Rectal smooth muscle tissue (tissue), 1 donor: Measurements from ENCODE around the gene KLHL14.

Source experiments
- H3K27ac ChIP-seq: one replicate; pipeline ENCODE4 v1.7.0; 2013; ENCODE audit warnings: low read depth, low read length, inconsistent platforms
- H3K27me3 ChIP-seq: one replicate; pipeline ENCODE4 v1.7.0; 2013; ENCODE audit warnings: low read length; ENCODE audit not compliant: control insufficient read depth, insufficient read depth
- H3K36me3 ChIP-seq: one replicate; pipeline ENCODE4 v1.7.0; 2013; ENCODE audit warnings: low read length; ENCODE audit not compliant: control insufficient read depth, insufficient read depth
- H3K4me1 ChIP-seq: one replicate; pipeline ENCODE4 v1.7.0; 2013; ENCODE audit warnings: low read length; ENCODE audit not compliant: control insufficient read depth, insufficient read depth
- H3K4me3 ChIP-seq: one replicate; pipeline ENCODE4 v1.7.0; 2013; ENCODE audit warnings: low read length
- H3K9ac ChIP-seq: one replicate; pipeline ENCODE4 v1.7.0; 2013; ENCODE audit warnings: low read length

Gene KLHL14, protein sequence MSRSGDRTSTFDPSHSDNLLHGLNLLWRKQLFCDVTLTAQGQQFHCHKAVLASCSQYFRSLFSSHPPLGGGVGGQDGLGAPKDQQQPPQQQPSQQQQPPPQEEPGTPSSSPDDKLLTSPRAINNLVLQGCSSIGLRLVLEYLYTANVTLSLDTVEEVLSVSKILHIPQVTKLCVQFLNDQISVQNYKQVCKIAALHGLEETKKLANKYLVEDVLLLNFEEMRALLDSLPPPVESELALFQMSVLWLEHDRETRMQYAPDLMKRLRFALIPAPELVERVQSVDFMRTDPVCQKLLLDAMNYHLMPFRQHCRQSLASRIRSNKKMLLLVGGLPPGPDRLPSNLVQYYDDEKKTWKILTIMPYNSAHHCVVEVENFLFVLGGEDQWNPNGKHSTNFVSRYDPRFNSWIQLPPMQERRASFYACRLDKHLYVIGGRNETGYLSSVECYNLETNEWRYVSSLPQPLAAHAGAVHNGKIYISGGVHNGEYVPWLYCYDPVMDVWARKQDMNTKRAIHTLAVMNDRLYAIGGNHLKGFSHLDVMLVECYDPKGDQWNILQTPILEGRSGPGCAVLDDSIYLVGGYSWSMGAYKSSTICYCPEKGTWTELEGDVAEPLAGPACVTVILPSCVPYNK

DNA sequence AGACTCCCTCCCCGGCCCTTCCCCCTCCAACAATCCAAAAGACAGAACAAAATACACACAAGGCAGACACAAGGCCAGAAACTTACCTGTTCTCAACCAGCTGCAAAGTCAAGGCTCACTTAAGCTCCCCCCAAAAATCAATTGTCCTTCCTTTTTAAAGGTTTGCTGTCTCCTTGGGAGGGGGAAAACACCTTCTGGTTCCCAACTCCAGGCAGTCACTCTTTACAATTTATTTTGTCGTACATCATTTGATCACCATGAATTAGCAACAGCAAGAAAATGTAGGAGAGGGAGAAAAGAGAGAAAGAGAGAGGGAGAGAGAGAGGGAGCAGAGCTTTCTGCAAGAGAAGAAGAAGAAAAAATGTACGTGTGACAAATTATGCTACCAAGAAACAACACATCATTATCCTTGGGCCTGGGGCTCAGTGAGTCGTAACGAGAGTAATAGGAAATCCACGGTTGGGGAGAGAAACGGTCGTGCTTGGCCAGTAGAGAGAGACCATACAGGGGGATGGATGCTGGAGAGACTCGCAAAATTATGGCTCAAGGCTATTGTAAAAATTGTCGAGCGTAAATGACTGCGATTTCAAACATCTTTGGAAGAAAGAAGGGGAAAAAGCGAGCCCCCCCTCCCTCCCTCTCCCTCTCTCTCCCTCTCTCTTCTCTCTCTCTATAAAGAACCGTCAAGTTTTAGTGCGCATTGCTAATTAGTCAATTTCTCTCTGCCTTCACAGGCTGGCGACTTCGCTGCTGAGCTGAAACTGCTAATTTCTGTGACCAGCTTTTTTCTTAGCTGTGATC is at the start of gene KLHL14:
Gene KLHL14, minus strand, starts transcription at position 443 of the 801 bp plus-strand sequence. CDS start 2,432 bp downstream, outside the sequence.
- Histone ChIP-seq H3K4me3 (peak within 1 kb of the TSS; percentile 43), H3K9ac (no peak within 1 kb of the TSS), H3K36me3 (no peaks in the 10 kb centered on the region), H3K27me3 (peaks cover 15% of the 10 kb centered on the region), H3K27ac (no peak within 1 kb of the TSS), H3K4me1 (peaks cover 4% of the 10 kb centered on the region)

DNA sequence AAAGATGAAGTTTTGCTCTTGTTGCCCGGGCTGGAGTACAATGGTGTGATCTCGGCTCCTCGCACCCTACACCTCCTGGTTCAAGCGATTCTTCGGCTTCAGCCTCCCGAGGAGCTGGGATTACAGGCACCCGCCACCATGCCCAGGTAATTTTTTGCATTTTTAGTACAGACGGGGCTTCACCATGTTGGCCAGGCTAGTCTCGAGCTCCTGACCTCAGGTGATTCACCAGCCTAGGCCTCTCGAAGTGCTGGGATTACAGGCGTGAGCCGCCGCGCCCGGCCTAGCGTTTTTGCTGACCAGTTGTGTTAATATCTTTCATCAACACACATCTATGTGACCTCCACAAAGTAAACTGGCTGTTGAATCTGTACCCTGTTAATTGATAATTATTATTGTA is 49.4 kb upstream of the KLHL14 start:
- no peaks in the 10 kb centered on the region for H3K4me1 ChIP-seq

DNA sequence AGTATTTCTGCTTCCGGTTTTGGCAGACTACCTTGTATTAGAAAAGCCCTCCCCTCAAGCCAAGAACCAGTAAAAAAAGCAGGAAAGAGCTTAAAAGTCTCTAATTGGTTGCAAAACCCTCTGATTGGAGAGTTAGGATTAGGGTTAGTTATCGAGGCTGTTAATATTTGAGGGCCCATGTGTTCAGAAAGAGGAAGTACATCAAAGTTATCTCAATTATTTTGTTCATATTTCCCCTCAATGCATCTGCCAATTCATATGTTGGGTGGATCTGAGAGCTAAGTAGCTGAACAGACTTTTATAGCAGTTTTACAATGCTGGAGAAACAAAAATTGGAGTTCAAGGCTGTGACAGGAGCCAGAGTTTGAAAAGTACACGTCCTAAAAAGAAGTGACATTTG is 43.1 kb upstream of the KLHL14 start:
- Histone ChIP-seq H3K4me1 (no peaks in the 10 kb centered on the region), H3K9ac (no peak overlapping the region), H3K27me3 (no peaks in the 10 kb centered on the region), H3K27ac (no peak overlapping the region), H3K4me3 (no peak overlapping the region), H3K36me3 (no peaks in the 10 kb centered on the region)

More for the DNA sequence above, 49.4 kb upstream of the KLHL14 start:
- Histone ChIP-seq H3K27ac (no peak overlapping the region), H3K4me3 (no peak overlapping the region), H3K36me3 (no peaks in the 10 kb centered on the region), H3K9ac (no peak overlapping the region), H3K27me3 (no peaks in the 10 kb centered on the region)

DNA sequence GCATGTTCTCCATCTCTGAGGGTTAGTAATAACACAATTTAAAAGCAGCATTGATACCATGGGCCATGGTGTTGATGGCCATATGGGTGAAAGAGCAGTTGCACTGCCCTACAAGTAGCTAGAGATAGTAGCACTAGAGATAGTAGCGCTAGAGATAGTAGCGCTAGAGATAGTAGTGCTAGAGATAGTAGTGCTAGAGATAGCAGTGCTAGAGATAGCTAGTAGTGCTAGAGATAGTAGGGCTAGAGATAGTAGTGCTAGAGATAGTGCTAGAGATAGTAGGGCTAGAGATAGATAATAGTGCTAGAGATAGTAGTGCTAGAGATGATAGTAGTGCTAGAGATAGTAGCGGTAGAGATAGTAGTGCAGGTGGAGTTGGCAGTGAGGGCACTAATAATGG is 39.5 kb upstream of the KLHL14 start:
- H3K27me3 ChIP-seq: no peaks in the 10 kb centered on the region
- H3K9ac ChIP-seq: no peak overlapping the region
- H3K27ac ChIP-seq: no peak overlapping the region
- no peak overlapping the region for H3K4me3 ChIP-seq
- no peaks in the 10 kb centered on the region for H3K36me3 ChIP-seq
- H3K4me1 ChIP-seq: no peaks in the 10 kb centered on the region

DNA sequence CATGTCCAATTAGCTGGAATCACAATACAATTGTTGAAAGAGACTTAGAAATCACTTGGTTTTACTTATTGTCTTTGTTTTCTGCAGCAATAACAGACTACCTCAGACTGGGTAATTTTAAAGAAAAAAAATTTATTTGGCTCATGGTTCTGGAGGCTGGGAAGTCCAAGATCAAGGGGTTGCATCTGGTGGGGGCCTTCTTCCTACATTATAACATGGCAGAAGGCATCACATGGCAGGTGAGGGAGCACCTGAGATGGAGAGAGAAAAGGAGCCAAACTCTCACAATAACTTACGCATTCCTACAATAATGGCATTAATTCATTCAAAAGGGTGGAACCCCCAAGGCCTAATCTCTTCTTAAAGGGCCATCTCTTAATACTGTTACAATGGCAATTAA is 37.5 kb upstream of the KLHL14 start:
- Histone ChIP-seq H3K27ac (no peak overlapping the region), H3K27me3 (no peaks in the 10 kb centered on the region), H3K9ac (no peak overlapping the region), H3K36me3 (no peaks in the 10 kb centered on the region), H3K4me1 (no peaks in the 10 kb centered on the region), H3K4me3 (no peak overlapping the region)

DNA sequence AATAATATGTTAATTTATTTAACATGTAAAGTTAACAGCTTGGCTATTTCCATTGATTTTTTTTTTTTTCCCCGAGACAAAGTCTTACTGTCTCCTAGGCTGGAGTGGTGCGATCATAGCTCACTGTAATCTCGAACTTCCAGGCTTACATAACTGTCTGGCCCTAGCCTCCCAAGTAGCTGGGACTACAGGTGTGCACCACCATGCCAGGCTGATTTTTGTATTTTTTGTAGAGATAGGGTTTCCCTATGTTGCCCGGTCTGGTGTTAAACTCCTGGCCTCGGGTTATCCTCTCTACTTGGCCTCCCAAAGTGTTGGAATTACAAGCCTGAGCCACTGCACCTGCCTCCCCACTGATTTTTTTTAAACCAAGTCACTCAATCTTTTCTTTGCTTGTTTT is 32.5 kb upstream of the KLHL14 start:
- Histone ChIP-seq H3K27me3 (no peaks in the 10 kb centered on the region), H3K4me1 (no peaks in the 10 kb centered on the region), H3K27ac (no peak overlapping the region), H3K9ac (no peak overlapping the region), H3K36me3 (no peaks in the 10 kb centered on the region), H3K4me3 (no peak overlapping the region)

DNA sequence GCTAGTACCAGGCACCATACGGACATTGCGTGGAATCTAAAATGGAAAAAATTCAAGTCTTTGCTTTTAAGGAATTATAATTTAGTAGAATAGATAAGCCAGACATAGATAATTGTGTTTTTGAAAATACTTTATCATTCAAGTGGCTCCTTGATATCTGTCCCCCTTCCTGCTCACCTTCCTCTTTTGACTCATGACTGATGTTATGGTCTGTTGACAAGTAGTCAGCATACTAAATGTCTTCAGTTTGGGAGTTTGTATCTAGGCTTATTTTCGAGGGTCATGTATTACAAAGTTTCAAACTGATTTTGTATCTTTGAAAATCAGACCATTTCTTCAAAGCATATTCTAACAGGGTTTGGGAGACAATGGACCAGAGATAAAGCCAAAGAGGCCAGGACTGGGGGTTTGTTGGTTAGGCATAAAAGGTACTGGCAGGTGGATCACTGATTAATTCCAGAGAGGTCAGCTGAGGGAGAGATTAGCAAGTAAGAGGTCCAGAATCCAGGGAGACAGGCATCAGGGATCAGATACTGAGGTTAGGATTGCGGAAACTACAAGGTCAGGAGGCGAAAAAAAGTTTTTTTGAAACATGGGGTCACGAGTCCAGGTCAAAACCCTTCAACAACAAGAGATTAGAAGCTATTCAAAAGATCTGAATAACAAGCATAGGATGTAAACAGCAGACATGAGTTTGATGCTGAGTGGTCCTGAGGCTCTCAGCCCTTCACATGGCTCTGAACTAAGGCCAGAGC is 31.5 kb upstream of the KLHL14 start:
- Histone ChIP-seq H3K27me3 (no peaks in the 10 kb centered on the region), H3K36me3 (no peaks in the 10 kb centered on the region), H3K4me1 (no peaks in the 10 kb centered on the region)

DNA sequence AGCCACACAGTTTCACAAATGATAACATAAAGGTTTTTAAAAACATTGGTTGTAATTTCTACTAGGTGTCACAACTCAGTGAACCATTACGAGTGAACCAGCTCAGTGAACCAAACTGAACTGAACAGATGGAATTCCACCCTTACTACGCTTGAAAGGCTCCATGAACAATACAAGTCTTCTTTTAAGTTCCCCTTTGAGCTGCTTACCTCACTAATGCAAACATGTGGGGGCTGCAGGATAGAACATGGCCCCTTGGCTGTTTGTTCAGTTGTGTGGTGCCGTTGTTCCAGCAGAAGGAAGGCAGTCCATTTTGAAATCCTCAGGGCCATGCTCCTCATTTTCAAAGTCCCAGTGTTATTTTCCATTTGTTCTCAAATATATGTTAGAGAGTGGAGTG is 30.7 kb upstream of the KLHL14 start:
- Histone ChIP-seq H3K4me1 (no peaks in the 10 kb centered on the region), H3K4me3 (no peak overlapping the region), H3K9ac (no peak overlapping the region), H3K27me3 (no peaks in the 10 kb centered on the region), H3K27ac (no peak overlapping the region), H3K36me3 (no peaks in the 10 kb centered on the region)

More for the DNA sequence above, 31.5 kb upstream of the KLHL14 start:
- no peak overlapping the region for H3K9ac ChIP-seq
- no peak overlapping the region for H3K27ac ChIP-seq
- H3K4me3 ChIP-seq: no peak overlapping the region

DNA sequence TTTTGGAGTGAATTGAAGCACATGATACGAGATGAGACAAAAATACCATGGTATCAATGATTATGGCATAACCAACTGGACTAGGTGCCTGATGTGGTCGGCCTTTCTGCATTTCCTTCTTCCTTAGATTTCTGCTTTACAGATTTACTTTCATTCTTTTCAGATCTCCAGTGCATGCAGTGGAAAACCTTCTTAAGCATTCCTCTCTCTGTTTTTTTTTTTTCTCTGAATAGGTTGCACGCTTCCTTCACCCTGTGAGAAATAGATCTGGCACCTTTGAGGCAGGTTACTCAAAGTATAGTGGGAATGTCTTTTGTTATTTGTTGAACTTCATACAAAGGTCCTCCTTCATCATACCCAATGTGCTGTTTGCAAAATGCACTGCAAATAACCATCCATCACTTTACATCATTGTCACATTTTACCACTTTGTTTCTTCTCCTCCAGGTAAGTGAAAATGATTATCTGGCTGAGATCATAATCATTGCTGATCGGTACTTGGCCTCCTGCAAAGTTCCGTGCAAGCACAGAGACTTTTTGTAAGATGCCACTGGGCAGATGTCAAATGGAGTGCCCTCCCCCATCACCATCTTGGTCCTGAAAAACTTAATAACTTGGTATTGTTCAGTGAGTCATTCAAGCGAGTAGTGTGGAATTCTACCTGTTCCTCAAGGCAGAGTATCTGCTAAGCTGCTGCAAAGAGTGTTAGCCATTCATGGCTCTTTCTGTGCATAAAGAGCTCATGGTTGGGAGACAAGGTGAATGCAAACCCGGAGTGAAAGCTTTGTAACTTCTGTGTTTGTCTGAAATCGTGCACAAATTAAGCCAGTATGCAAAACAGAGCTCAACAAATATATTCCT is 30.0 kb upstream of the KLHL14 start:
- no peak overlapping the region for H3K27ac ChIP-seq
- H3K36me3 ChIP-seq: no peaks in the 10 kb centered on the region
- H3K4me1 ChIP-seq: no peaks in the 10 kb centered on the region
- H3K9ac ChIP-seq: no peak overlapping the region
- no peak overlapping the region for H3K4me3 ChIP-seq
- no peaks in the 10 kb centered on the region for H3K27me3 ChIP-seq

DNA sequence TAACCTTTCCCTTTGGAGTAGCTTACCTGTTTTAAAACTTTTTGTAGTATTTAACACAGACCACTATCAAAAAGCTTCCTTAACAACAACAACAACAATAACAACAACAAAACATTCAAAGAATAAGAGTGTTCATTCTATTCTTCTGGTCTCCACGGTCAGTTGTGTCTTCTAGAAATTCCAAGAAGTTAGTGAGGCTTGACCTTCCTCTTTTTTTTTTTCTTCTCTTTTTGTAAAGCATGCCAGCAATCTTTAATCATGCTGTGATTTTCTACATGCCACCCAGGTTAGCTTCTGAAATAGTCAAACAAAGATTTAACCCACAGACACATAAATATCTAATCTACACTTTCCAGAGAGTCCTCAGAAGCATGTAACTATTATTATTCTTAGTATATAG is 28.4 kb upstream of the KLHL14 start:
- Histone ChIP-seq H3K4me1 (no peaks in the 10 kb centered on the region), H3K9ac (no peak overlapping the region), H3K27me3 (no peaks in the 10 kb centered on the region), H3K27ac (no peak overlapping the region), H3K4me3 (no peak overlapping the region), H3K36me3 (no peaks in the 10 kb centered on the region)

DNA sequence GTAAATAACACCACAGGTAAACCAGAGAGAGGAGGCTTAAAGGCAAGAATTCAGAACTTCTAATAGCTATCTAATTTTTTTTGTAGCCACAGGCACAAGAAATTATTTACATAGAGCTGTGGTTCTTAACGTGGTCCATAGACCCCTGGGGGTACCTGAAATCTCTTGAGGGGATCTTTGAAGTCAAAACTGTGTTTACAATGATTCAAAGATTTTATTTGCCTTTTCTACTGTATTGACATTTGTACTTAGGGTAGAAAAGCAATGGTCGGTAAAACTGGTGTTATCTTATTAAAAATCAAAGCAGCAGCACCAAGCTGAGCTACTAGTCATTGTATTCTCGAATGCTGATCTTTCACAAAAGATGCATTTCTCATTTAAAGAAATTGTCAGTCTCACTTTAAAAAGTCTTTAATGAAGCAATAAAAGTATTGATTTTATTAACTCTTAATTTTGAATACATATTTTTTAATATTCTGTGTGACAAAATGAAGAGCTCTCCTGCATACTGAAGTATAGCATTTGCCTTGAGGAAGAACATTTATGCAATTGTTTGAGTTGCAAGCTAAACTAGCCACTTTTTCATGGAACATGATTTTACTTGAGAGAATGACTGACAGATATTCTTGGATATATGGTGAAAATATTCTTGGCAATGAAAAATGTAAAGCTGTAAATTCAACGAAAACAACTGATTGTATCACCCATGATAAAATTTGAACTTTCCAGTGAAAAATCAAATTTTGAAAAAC is 25.6 kb upstream of the KLHL14 start:
- no peak overlapping the region for H3K9ac ChIP-seq
- H3K4me1 ChIP-seq: no peaks in the 10 kb centered on the region
- H3K4me3 ChIP-seq: no peak overlapping the region
- H3K27me3 ChIP-seq: no peaks in the 10 kb centered on the region
- H3K27ac ChIP-seq: no peak overlapping the region
- H3K36me3 ChIP-seq: no peaks in the 10 kb centered on the region
